ENCODE results near the gene SCRN2.
A peak's percentile ranks its signal among the peaks of the same experiment; 100 is the strongest.

The SCRN2 gene

DNA sequence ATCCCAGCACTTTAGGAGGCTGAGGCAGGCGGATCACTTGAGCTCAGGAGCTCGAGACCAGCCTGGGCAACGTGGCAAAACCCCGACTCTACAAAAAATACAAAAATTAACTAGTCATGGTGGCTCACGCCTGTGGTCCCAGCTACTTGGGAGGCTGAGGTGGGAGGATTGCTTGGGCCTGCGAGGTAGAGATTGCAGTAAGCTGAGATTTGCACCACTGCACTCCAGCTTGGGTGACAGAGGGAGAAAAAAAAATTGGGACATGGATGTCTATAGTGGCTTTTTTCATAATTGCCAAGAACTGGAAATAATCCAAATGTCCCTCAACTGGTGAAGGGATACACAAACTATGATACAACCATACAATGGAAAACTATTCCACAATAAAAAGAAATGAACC, 48.1 kb downstream of the SCRN2 start:
- Histone ChIP-seq H3K9ac (ENCODE audit: low read depth in 1 of 2, low read length in 2 of 2) (no peak overlapping the region), H3K9me3 (ENCODE audit: control insufficient read depth in 1 of 2, low read length in 2 of 2) (no peaks in the 10 kb centered on the region), H3K36me3 (ENCODE audit: control insufficient read depth in 1 of 2, insufficient read depth in 2 of 2, low read length in 2 of 2) (no peaks in the 10 kb centered on the region), H3K4me1 (ENCODE audit: control insufficient read depth in 1 of 2, insufficient read depth in 2 of 2, low read length in 2 of 2) (peaks cover 0 to 8% of the 10 kb centered on the region in 2 donors), H3K27ac (ENCODE audit: low read depth, low read length) (no peak overlapping the region), H3K27me3 (ENCODE audit: control insufficient read depth in 1 of 2, insufficient read depth in 2 of 2, low read length in 2 of 2) (peaks cover 24 to 40% of the 10 kb centered on the region in 2 donors), H3K4me3 (ENCODE audit: low read depth in 1 of 2, low read length in 2 of 2) (no peak overlapping the region)

DNA sequence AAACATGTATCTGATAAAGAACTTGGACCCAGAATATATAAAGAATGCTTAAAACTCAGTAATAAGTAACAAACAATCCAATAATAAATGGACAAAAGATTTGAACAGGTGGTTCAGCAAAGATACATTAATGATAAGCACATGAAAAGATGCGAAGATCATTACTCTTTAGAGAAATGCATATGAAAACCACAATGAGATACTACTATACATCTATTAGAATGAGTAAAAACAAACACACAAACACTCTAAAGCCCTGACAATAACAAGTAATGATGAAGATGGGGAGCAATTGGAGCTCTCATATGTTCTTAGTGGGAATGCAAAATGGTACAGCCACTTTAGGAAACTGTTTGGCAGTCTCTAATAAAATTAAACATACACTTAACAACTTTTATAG, 48.6 kb downstream of the SCRN2 start:
- Histone ChIP-seq H3K4me1 (ENCODE audit: control insufficient read depth in 1 of 2, insufficient read depth in 2 of 2, low read length in 2 of 2) (peaks cover 0 to 8% of the 10 kb centered on the region in 2 donors), H3K9me3 (ENCODE audit: control insufficient read depth in 1 of 2, low read length in 2 of 2) (no peaks in the 10 kb centered on the region), H3K9ac (ENCODE audit: low read depth in 1 of 2, low read length in 2 of 2) (no peak overlapping the region), H3K36me3 (ENCODE audit: control insufficient read depth in 1 of 2, insufficient read depth in 2 of 2, low read length in 2 of 2) (no peaks in the 10 kb centered on the region), H3K27me3 (ENCODE audit: control insufficient read depth in 1 of 2, insufficient read depth in 2 of 2, low read length in 2 of 2) (peaks cover 28 to 40% of the 10 kb centered on the region in 2 donors), H3K27ac (ENCODE audit: low read depth, low read length) (no peak overlapping the region), H3K4me3 (ENCODE audit: low read depth in 1 of 2, low read length in 2 of 2) (no peak overlapping the region)

DNA sequence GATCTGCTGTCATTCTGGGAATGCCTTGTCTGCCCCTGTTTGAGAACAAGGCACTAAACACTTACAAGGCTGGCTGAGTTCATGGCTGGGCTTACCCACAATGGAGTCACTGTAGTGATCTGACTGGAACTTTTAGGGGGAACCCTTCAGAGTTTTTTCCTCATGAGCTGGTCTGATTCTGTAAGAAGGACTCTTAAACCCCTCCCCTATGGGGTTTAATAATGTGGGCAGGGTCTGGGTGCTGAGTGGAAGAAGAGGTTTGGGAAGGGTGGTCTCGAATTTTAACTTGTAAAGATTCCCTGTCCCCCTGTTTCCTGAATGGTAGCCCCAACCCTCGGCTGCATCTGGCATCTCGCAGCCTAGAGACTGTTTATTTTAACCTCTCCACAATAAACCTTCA, 50.0 kb downstream of the SCRN2 start:
- peaks cover 28 to 40% of the 10 kb centered on the region in 2 donors for H3K27me3 ChIP-seq (ENCODE audit: control insufficient read depth in 1 of 2, insufficient read depth in 2 of 2, low read length in 2 of 2)
- no peaks in the 10 kb centered on the region for H3K36me3 ChIP-seq (ENCODE audit: control insufficient read depth in 1 of 2, insufficient read depth in 2 of 2, low read length in 2 of 2)
- H3K9ac ChIP-seq (ENCODE audit: low read depth in 1 of 2, low read length in 2 of 2), result no peak overlapping the region
- no peak overlapping the region for H3K27ac ChIP-seq (ENCODE audit: low read depth, low read length)
- H3K9me3 ChIP-seq (ENCODE audit: control insufficient read depth in 1 of 2, low read length in 2 of 2), result no peaks in the 10 kb centered on the region
- no peak overlapping the region for H3K4me3 ChIP-seq (ENCODE audit: low read depth in 1 of 2, low read length in 2 of 2)
- peaks cover 0 to 8% of the 10 kb centered on the region in 2 donors for H3K4me1 ChIP-seq (ENCODE audit: control insufficient read depth in 1 of 2, insufficient read depth in 2 of 2, low read length in 2 of 2)

DNA sequence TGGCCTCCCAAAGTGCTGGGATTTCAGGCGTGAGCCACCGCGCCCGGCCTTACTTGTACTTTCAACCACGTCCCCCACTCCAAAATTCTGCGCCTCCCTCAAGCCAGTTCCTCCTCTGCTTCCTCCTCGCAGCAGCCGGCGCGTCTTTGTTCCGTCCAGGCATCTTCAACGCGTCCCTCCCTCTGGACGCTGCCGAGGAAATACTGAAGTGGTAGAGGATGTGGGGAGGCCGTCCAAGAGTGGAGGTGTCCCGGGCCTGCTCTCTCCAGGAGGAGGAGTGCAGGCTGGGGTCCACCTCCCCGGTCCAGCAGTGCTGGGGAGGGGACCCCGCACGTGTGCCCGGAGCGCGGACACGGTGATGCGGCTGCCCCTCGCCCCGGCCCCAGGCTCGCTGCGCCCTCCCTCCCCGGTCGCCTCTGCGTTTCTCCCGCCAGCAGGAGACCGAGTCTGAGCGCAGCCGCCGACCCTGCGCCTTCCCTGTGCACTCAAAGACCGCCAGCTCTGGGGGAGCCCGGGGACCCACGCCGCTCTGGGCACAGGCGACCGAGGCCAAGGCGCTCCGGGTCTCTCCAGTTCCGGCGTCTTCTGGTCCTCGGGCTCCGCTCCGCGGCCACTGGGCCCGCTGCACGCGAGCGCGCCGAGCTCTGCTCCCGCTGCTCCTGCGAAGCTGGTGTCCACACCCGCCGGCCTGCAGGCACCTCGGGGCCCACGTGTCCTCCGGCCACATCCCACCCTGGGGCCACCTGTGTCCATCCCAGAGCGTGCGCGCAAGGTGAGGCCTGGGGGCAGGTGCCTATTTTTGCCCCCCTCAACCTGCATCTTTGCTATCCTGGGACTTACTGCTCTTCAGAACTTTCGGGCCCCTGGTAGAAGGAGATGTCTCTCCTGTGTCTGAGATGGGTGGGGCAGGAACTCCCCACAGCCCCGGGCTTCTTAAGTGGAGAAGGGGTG, 51.2 kb downstream of the SCRN2 start:
- H3K27ac ChIP-seq (ENCODE audit: low read depth, low read length), result no peak overlapping the region
- H3K27me3 ChIP-seq (ENCODE audit: control insufficient read depth in 1 of 2, insufficient read depth in 2 of 2, low read length in 2 of 2), result peaks cover 28 to 43% of the 10 kb centered on the region in 2 donors
- peak overlapping the region; percentile 47 to 51 for H3K4me3 ChIP-seq (ENCODE audit: low read depth in 1 of 2, low read length in 2 of 2)
- no peaks in the 10 kb centered on the region for H3K36me3 ChIP-seq (ENCODE audit: control insufficient read depth in 1 of 2, insufficient read depth in 2 of 2, low read length in 2 of 2)
- H3K4me1 ChIP-seq (ENCODE audit: control insufficient read depth in 1 of 2, insufficient read depth in 2 of 2, low read length in 2 of 2), result peaks cover 0 to 8% of the 10 kb centered on the region in 2 donors
- no peak overlapping the region for H3K9ac ChIP-seq (ENCODE audit: low read depth in 1 of 2, low read length in 2 of 2)
- H3K9me3 ChIP-seq (ENCODE audit: control insufficient read depth in 1 of 2, low read length in 2 of 2), result no peaks in the 10 kb centered on the region

Data from duodenal mucosa (tissue), 2 donors.